HepG2 (cell line): Measurements from ENCODE around the gene SLC25A1.

Experiments used
- POLR2AphosphoS5 ChIP-seq: IDR thresholded peaks from 2 replicates; pipeline ENCODE4 v1.6.1; 2012; ENCODE audit warnings: low read depth, low read length
- TF ChIP-seq, protein P1 (sequence below): IDR thresholded peaks from 2 replicates; pipeline ENCODE4 v1.6.1; 2016; ENCODE audit warnings: low read depth, control low read depth

DNA sequence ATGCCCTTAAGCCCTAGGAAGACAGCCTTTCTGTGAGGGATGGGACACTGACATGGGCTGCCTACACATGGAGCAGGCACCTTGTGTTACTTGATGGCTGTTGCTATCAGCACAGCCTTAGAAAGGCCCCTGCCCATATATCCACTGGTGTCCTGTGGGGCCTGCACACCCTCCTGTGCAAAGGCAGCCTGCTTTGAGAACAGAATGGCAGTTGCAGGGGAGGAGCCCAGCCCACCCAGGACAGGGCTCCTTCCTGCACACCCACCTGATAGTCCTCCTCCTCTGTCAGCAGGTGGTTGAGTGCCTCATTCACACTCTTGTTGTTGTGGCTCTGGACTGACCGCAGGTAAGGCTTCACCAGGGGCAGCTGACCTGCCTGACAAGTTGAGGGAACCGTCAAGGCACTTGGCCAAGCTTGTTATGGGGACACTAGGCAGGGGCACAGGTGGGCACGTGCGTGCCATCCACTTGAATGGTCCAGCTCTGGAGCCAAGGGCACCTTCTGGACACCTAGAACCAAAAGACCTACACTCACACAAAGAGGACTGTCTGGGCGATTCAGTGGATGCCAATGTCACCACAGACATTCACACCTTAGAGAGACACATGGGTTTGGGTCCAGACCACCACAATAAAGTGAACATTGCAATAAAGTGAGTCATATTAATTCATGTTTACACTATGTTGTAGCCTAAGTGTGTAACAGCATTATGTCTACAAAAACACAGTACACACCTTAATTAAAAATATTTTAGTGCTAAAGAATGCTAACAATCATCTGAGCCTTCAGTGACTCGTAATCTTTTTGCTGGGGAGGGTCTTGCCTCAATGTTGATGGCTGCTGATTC, 9.4 kb upstream of the SLC25A1 start:
- TF ChIP-seq, protein P1, sequence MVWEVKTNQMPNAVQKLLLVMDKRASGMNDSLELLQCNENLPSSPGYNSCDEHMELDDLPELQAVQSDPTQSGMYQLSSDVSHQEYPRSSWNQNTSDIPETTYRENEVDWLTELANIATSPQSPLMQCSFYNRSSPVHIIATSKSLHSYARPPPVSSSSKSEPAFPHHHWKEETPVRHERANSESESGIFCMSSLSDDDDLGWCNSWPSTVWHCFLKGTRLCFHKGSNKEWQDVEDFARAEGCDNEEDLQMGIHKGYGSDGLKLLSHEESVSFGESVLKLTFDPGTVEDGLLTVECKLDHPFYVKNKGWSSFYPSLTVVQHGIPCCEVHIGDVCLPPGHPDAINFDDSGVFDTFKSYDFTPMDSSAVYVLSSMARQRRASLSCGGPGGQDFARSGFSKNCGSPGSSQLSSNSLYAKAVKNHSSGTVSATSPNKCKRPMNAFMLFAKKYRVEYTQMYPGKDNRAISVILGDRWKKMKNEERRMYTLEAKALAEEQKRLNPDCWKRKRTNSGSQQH (CRISPR knock-in tag): no peak
- no peak for TF ChIP-seq POLR2AphosphoS5
